ENCODE data around the gene SPIRE2.
"Not testable (repeated sequence)": the region's sequence is repeated elsewhere in the genome, so short reads cannot be mapped to it uniquely, and the experiment has no call there.

SPIRE2 gene

DNA sequence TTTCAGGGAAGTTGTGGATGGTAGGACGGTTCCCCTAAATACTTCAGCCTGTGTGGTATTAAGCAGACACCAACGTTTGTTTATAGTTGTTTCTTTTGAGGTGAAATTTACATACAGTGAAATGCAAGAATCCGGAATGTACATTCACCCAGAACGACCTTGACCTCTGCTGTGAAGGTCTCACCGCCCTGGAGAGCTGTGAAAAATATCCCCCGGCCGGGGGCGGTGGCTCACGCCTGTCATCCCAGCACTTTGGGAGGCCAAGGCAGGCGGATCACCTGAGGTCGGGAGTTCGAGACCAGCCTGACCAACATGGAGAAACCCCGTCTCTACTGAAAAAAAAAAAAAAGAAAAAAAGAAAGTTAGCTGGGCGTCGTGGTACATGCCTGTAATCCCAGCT is 8.2 kb downstream of the SPIRE2 start:
- not testable (repeated sequence) for DNase-seq (ENCODE audit: low read depth in 2 of 2, low spot score in 1 of 2)

DNA sequence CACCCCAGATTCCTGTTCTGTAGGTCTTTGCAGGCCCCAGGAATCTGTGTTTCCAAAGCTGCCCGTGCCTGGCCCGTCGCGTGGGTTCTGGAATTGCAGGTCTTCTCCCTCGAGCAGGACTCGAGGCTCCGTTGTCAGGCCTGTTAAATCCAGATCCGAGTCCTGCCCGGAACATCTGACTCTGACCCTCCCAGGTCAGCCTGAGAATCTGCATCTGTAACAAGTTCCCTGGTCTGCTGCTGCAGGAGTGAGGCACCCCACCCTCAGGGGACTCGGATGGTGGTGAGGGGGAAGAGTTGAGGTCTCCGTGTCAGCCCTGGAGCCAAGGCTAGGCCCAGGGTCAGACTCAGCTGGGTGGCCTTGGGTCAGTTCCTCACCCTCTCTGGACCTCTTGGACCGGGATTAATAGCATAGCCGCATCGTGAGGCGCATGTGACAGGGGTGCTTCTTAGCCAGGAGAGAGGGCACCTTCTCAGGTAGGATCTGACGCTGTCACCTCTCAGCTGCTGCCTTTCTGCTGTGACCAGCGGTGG is 8.8 kb downstream of the SPIRE2 start:
- no peak for DNase-seq (ENCODE audit: low read depth in 2 of 2, low spot score in 1 of 2)

DNA sequence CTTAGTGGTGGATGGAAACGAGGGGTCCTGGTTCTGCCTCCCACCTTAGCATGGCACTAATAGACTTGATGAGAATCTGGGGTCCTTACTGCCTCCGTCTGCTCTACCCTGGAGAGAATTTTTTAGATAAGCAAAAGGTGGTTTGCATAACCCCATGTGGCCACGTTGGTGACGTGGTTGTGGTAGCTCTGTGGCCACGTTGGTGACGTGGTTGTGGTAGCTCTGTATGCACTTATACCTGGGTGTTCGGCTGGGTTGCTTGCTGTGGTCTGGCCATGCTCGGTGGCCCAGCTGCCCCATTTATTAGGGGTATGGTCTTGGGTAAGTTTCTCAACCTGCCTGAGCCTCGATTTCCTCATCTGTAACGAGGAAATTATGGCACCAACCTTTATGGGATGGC is 13.0 kb downstream of the SPIRE2 start:
- peak in 1 of 2 donors; percentile 52 for DNase-seq (ENCODE audit: low read depth in 2 of 2, low spot score in 1 of 2)

DNA sequence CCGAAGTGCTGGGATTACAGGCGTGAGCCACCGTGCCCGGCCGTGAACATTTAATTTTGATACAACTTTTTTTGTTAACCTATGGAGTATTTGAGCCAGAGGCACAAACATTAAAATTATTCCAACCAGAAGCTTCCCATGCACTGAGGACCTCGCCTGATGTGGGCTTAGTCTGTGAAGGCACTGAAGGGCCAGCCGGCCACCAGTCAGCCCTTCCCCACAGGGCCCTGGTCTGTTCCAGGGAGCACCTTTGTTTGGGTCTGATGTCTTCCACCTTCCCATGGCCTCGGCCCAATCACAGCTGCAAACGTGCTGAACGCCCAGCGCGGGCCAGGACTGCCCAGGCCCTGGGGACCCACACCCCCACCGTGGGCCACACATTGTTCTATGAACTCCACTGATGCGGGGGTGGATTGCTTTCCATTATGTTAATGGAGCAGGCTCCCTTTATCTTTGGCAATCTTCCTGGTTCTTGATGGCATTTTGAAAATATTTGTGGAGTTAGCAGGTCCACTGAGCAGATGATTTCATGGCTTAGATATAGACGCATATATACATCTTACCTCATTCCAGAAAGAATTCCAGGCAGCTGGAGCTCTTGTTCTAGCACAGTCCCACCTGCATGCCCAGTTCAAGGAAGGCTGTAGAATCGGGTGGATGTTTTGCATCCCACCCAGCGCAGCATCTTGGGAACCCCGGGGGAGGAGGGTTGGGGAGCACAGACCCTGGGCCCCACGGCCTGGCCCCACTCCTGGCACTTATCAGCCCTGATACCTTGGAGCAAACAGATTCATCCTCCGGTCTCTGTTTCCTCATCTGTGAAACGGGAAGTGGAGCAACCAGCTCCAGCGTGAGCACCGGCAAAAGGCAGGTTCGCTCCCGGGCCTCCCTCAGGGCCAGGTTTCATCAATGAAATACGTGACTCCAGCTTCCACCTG is 14.5 kb downstream of the SPIRE2 start:
- DNase-seq (ENCODE audit: low read depth in 2 of 2, low spot score in 1 of 2) = no peak

DNA sequence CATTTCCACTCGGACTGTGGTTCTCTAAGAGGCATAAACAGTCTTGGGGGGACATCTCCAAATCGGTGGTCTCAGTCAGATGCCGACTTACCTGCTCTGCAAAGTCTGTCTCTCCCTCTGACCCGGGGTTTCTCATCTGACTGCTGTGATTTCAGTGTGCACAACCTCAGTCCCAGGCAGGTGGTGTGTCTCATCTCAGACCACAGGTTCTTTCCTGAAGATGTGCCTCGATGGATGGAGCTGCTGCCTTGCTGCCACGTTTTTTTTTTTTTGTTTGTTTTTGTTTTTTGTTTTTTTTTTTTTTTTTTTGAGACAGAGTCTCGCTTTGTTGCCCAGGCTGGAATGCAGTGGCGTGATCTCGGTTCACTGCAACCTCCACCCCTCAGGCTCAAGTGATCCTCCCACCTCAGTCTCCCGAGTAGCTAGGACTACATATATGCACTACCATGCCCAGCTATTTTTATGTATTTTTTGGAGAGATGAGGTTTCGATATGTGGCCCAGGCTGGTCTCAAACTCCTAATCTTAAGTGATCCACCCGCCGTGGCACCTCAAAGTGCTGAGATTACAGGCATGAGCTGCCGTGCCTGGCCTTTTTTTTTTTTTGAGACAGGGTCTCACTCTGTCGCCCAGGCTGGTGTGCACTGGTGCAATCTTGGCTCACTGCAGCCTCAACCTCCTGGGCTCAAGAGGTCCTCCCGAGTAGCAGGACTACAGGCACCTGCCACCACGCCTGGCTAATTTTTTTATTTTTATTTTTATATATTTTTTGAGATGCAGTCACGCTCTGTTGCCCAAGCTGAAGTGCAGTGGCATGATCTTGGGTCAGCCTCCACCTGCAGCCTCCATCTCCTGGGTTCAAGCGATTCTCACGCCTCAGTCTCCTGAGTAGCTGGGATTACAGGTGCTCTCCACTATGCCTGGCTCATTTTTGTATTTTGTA is 15.4 kb downstream of the SPIRE2 start:
- DNase-seq (ENCODE audit: low read depth in 2 of 2, low spot score in 1 of 2) = no peak

DNA sequence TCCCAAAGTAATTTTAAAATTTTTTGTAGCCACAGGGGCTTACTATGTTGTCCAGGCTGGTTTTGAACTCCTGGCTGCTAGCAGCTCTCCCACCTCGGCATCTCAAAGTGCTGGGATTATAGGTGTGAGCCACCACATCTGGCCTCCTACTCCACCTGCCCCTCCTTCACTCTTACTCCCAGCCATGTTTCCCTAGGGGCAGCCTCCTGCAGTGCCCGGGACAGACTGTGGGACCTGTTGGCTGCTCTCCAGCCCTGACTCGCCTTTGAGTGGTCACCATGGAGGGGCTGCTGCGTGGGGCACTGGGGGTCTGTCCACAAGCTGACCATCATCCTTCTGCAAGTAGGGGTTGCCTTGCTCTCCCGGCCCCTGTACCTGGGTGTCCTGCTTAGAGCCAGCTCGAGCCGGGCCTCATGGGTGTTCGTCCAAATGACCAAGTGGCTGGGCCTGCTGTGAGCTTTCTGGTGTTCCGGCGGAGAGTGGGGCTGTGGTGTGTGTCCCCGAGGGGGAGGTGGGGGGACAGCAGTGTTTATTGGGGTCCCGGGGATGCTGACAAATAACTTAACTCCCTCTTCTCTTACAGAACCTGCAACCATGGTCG is 16.6 kb downstream of the SPIRE2 start:
- no peak for DNase-seq (ENCODE audit: low read depth in 2 of 2, low spot score in 1 of 2)

DNA sequence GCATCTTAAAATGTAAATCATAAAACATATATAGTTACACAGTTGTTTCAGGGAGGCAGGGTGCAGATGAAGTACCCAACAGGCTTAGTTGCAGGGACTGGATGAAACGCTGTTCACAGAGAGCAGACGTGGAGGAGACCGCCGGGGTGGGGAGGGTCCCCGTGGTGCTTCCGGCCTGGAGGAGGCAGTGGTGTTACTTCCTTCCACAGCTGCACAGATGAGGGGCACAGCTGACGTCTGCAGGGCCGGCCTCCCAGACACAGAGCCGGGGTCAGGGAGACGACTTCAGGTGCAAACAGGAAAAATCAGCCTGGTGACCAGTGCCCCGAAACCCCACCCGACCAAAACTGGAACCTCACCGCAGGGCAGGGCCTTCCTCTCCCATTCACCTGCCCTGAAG is 17.1 kb downstream of the SPIRE2 start:
- DNase-seq (ENCODE audit: low read depth in 2 of 2, low spot score in 1 of 2) = no peak

DNA sequence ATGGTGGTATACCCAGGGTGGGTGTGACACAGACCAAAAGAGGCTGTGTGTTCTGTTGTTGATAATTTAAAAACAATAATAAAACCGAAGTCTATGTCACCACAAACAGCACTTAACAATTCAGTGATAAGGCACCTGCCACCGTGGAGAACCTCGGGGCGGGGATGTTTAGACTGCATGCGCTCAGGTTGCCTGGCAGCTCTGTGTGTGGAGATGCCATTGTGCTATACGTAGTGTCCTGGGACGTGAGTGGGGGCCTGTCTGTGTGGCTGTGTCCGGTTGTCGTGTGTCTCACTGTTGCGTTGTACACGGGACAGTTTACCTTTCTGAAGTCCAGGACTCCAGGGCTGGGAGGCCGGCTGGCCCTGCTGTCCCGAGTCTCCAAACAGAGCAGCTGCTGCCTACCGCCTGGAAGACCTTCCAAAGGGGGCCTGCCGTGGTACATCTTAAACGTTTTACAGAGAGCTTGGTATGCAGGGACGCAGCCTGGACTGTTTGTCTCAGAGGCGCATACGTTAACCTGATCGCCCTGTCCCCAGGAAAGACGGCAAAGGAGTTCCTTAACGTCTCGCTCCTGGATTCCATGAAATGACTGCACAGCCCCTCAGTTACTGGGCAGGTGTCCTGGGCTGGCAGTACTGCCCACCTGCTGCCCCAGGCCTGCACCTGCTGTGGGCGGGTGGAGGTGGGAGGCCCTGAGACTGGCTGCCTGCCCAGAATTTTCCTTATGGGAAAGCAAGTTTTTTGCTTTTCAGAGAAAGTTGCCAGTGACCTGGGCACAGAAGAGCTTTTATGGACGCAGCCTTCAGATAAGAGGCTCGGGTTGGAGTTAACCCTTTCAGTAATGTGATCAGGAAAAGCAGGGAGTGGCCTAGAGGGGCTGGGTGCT is 19.0 kb downstream of the SPIRE2 start:
- DNase-seq (ENCODE audit: low read depth in 2 of 2, low spot score in 1 of 2) = no peak

DNA sequence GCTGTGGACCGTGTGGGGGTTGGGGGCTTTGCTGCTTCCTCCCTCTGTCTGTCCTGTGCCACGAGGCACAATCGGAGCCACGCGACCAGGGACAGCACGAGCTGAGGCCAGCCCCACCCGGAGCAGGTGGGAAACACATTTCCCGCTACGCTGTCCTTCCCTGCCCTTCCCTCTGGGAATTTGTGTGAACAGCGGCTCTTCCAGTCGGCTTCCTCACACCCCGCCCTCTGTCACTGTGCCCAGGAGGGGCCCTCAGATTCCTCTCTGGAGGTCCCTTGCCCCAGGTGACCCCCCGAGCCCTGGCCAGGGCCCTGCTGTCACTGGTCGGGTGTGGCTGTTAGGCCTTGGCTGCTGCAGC is 19.6 kb downstream of the SPIRE2 start:
- DNase-seq (ENCODE audit: low read depth in 2 of 2, low spot score in 1 of 2) = no peak

DNA sequence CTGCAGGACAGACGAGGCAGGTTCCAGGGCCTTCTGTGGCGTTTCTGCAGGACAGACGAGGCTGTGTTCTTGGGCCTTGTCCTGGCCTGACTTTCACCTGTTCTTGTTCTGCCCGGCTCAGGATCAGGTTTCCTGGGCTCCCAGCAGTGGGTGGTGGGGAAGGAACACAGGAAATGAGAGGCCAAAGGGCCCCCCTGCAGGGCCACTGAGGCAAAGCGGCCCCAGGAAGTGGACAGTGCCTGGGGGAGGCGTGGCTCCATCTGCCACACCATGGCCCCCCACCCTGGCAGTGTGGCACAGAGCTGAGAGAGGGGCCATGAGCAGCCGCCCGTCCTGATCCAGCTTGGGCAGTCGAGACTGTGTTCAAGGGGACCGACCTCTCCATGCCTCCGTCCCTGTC is 20.7 kb downstream of the SPIRE2 start:
- no peak for DNase-seq (ENCODE audit: low read depth in 2 of 2, low spot score in 1 of 2)

DNA sequence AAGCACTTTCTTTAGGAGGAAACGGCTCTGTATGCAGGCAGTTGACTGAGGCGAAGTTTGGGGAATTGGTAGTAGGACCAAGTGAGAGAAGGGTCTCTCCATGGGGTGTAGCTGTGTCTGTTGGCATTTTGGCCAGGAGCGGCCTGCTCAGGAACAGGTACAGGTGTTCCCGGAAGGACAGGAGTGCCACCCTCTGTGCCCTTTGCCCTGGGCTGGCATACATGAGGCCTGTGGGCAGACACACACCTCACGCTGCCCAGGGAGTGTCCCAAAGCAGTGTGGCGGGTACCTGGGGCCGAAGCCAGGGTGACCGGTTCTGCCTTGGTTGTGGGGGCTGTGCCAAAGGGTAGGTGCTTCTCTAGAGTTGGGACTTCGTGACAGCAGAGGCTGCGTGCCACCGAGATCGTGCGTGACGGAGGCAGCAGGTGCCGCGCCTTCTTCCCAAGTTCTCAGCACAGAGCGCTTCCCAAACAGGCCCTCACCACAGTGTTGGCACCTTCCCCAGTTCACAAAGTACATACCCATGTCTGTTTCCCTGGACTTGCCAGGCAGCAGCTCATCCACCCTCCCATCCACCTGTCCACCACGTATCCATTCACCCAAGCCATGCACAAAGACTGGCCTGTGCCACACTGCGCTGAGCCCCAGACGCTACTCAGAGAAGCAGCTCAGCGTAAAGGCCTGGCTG is 25.2 kb downstream of the SPIRE2 start:
- DNase-seq (ENCODE audit: low read depth in 2 of 2, low spot score in 1 of 2) = no peak

DNA sequence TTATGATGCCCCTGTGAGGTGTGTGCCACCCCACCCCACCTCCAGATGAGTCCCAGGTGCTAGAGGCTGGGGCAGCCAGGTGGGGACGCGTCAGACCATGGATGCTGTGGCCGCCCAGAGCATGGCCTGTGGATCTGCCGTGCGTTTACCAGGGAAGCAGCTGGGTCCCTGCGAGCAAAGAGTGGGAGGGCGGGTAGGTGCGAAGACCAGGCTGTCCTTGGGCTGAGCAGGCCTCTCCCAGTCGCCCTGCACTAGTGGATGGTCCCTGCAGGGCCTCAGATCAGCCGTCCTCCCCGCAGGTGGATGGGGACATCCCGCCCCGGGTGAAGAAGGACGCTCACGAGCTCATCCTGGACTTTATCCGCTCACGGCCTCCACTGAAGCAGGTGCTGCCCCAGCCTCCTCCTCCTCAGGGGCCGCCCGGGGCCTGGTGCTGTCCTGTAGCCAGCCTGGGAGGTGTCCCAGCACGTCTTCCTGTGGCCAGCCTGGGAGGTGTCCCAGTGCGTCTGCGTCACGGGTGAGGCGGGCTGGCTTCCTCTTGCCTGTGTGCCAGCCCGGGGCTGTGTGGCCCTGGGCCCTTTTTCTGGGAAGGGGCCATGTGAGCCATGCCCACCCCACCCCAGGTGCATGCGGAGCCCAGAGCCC is 27.1 kb downstream of the SPIRE2 start:
- no peak for DNase-seq (ENCODE audit: low read depth in 2 of 2, low spot score in 1 of 2)

DNA sequence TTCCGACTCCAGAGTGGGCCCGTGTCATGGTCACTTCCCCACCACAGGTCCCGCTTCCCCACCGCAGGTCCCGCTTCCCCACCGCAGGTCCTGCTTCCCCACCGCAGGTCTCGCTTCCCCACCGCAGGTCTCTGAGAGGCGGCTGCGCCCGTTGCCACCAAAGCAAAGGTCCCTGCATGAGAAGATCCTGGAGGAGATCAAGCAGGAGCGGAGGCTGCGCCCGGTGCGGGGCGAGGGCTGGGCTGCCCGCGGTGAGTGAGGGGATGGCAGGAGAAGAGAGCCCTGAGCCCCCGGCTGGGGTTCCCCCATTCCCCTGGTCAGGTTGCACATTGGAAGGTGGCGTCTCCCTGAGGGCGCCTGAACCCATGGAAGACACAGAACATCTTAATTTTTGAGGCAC is 27.7 kb downstream of the SPIRE2 start:
- no peak for DNase-seq (ENCODE audit: low read depth in 2 of 2, low spot score in 1 of 2)

DNA sequence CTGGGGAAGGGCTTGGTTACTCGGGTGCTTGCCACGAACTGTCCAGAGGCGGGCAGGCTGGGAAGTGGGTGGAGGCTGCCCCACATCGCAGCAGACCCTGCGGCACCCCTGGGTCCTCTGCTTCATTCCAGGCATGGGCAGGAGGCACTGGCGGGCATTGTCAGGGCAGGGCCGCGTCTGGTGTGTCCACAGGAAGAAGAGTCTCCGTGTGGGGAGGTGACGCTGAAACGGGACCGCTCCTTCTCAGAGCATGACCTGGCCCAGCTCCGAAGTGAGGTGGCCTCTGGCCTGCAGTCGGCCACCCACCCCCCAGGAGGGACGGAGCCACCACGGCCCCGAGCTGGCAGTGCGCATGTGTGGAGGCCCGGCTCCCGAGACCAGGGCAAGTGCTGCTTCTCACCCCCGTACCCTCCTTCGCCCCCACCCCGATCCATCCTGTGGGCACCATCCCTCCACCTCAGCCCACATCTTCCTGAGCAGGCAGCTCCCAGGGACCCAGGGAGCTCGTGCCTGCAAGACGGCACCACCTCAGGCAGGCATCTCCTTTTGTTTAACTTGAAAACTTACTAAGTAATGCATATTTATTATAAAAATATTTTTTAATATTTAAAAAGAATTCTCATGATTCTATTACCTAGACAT is 30.8 kb downstream of the SPIRE2 start:
- DNase-seq (ENCODE audit: low read depth in 2 of 2, low spot score in 1 of 2) = no peak

DNA sequence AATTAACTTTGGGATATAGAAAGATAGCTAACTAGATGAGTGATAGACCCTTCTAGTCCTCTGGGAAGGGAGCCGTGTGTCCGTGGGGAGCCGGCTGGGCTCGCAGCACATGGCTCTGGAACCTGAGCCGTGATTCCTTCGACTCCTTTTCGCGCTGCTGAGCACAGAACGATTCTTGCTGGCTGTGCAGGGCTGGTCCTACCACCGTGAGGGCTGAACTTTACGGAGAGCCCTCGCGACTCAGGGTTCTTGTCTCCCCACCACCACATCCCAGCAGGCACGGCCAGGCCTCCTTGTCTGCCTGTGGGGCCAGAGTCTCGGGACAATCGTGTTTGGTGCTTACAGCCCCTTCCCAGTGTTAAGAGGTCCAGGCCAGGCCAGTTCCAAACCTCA is 31.3 kb downstream of the SPIRE2 start:
- no peak for DNase-seq (ENCODE audit: low read depth in 2 of 2, low spot score in 1 of 2)

DNA sequence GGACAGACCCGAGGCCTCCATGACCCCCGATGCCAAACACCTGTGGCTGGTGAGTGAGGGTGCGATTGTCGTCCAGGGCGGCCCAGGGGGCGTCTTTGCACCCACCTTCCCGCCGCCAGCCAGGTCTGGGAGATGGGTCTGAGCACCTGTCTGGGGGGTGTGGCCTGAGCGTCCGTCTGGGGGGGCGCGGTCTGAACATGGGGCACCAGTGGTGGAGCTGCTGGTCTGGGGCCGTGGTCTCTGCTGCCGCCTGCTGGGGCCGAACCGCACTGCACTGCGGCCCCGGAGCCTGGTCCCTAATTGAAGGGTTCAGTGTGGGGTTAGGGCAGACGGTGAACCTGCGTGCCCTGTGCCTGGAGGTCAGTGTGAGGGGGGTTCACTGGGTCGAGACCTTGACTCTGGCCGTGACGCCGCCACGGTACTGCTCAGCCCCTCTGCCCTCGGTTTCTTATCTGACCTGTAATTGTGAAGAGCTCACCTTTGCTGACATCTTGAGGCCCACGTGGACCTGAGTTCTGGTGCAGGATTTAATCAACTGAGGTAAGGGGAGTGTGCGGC is 32.6 kb downstream of the SPIRE2 start:
- DNase-seq (ENCODE audit: low read depth in 2 of 2, low spot score in 1 of 2) = peak; percentile 39 to 43

DNA sequence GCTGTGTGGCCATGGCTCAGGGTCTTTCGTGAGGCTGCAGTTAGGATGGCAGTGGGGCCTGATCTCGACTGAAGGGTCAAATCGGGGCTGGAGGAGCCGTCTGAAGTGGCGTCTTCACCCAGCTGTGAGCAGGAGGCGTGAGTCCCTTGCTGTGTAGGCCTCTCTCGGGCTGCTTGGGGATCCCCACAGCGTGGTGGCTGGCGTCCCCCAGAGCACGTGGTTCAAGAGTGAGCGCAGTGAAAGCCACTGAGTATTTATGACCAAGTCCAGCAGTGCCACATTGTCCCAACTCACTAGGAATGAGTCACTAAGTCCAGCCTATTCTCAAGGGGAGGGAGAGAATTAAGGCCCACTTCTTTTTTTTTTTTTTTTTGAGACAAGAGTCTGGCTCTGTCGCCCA is 33.4 kb downstream of the SPIRE2 start:
- DNase-seq (ENCODE audit: low read depth in 2 of 2, low spot score in 1 of 2) = no peak

DNA sequence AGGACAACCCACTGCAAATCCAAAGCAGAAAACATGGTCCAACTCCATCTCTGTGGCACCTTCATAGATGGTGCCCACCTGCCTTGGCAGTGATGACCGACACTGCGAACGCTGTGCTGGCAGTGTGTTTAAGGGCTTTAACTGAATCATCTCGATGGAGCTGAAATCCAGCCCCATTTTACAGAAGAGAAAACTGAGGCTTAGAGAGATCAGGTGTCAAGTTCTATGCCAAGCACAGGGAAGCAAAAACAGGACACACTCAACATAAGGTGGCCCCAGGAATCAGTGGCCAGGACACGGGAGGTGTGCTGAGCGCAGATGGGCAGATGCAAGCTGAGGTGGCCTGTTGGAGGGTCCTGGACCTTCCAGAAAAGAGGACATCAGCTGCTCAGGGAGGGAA is 34.5 kb downstream of the SPIRE2 start:
- no peak for DNase-seq (ENCODE audit: low read depth in 2 of 2, low spot score in 1 of 2)
